ENCODE results near the gene GJA4. TPM values are rescaled to one million over a fixed set of nuclear protein-coding genes. Genes with fewer than 3 reads are reported as not detected.

Gene GJA4
- total and polyA plus RNA-seq, 2 of the 8 experiments (the other 6 are each of a cell fraction or from before 2014, with no cell fraction given): 3.2 to 3.9 TPM

DNA sequence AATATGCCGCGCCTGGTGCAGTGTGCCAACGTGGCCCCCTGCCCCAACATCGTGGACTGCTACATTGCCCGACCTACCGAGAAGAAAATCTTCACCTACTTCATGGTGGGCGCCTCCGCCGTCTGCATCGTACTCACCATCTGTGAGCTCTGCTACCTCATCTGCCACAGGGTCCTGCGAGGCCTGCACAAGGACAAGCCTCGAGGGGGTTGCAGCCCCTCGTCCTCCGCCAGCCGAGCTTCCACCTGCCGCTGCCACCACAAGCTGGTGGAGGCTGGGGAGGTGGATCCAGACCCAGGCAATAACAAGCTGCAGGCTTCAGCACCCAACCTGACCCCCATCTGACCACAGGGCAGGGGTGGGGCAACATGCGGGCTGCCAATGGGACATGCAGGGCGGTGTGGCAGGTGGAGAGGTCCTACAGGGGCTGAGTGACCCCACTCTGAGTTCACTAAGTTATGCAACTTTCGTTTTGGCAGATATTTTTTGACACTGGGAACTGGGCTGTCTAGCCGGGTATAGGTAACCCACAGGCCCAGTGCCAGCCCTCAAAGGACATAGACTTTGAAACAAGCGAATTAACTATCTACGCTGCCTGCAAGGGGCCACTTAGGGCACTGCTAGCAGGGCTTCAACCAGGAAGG lies 7.4 kb upstream of the GJA4 start (continued):
- no peak for TF ChIP-seq RNF2 (IDR thresholded peaks at IDR 0.05; ENCODE audit: borderline replicate concordance, low read depth, low read length, missing control alignments, poor library complexity, severe bottlenecking)
- no peak for TF ChIP-seq POLR2A (IDR thresholded peaks at IDR 0.05; ENCODE audit: control extremely low read depth in 1 of 2, low read depth in 2 of 2, low read length in 2 of 2)
- TF ChIP-seq, protein P1, sequence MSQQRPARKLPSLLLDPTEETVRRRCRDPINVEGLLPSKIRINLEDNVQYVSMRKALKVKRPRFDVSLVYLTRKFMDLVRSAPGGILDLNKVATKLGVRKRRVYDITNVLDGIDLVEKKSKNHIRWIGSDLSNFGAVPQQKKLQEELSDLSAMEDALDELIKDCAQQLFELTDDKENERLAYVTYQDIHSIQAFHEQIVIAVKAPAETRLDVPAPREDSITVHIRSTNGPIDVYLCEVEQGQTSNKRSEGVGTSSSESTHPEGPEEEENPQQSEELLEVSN (IDR thresholded peaks at IDR 0.05): no peak
- no peak for TF ChIP-seq ZNF274 (IDR thresholded peaks at IDR 0.05; ENCODE audit: borderline replicate concordance, extremely low read depth, low read length)
- no peak for TF ChIP-seq GABPA (IDR thresholded peaks at IDR 0.05; ENCODE audit: borderline replicate concordance, insufficient read depth, low read length)
- no peak for TF ChIP-seq CBX5 (IDR thresholded peaks at IDR 0.05; ENCODE audit: low read depth, low read length)
- TF ChIP-seq SRF (IDR thresholded peaks at IDR 0.05; ENCODE audit: low read depth, low read length): no peak
- TF ChIP-seq TBP (IDR thresholded peaks at IDR 0.05; ENCODE audit: low read depth, low read length): no peak
- no peak for TF ChIP-seq CEBPB (IDR thresholded peaks at IDR 0.05; ENCODE audit: low read depth, low read length)
- TF ChIP-seq SP1 (IDR thresholded peaks at IDR 0.05; ENCODE audit: low read depth, low read length): no peak
